NT2/D1 (cell line): Measurements from ENCODE around the gene UQCC2.

Source experiments
- DNase-seq: peaks from one replicate; pipeline ENCODE4 v3.0.0-alpha.2; 2011; ENCODE audit warnings: low read depth, low spot score
- H3K27me3 ChIP-seq: 2 replicates; pipeline ENCODE4 v1.6.0; 2011; ENCODE audit warnings: mild to moderate bottlenecking; ENCODE audit not compliant: insufficient read length, insufficient read depth
- H3K36me3 ChIP-seq: 2 replicates; pipeline ENCODE4 v1.6.1; 2011; ENCODE audit warnings: mild to moderate bottlenecking, low read length, mixed read lengths; ENCODE audit not compliant: insufficient read depth, insufficient read length
- H3K4me1 ChIP-seq: 2 replicates; pipeline ENCODE4 v1.5.1; 2011; ENCODE audit not compliant: insufficient read depth, insufficient read length
- H3K4me3 ChIP-seq: 2 replicates; pipeline ENCODE4 v1.5.1; 2011; ENCODE audit warnings: low read depth; ENCODE audit not compliant: insufficient read length
- H3K9ac ChIP-seq: 2 replicates; pipeline ENCODE4 v1.6.0; 2011; ENCODE audit warnings: low read depth; ENCODE audit not compliant: insufficient read length
- H3K9me3 ChIP-seq: 2 replicates; pipeline ENCODE4 v1.5.1; 2011; ENCODE audit warnings: mild to moderate bottlenecking, low read length; ENCODE audit not compliant: insufficient read depth
- SUZ12 ChIP-seq: IDR thresholded peaks from 2 replicates; pipeline ENCODE4 v1.6.1; 2011; ENCODE audit not compliant: insufficient read length, insufficient read depth; ENCODE audit errors: extremely low read depth
- YY1 ChIP-seq: IDR thresholded peaks from 2 replicates; pipeline ENCODE4 v1.6.1; 2011; ENCODE audit not compliant: insufficient read length, insufficient read depth
- ZNF274 ChIP-seq: IDR thresholded peaks from 2 replicates; pipeline ENCODE4 v1.6.1; 2011; ENCODE audit warnings: mild to moderate bottlenecking, low read depth, low read length

The UQCC2 gene

DNA sequence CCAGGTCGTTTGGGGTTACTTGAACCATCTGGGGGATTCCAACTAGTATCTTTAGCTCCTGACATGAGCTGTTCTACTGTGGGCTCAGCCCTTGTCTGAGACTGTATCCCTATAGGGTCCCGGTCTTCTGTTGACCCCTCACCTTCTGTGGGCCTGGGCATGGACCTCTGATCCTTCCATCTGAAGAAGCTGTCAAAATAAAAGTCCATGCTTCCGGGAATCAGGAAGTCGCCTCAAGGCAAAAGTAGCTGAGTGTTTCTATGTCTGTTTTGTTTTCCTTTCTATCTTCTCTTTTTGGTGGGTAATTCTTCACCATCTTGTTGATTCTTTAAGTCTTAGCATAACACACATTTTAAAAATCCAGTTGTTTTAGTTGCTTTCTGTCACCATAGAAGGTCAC, 60.1 kb downstream of the UQCC2 start:
- no peak overlapping the region for H3K9ac ChIP-seq
- H3K4me1 ChIP-seq: no peaks in the 10 kb centered on the region
- no peak for DNase-seq
- TF ChIP-seq ZNF274: no peak
- no peak for TF ChIP-seq YY1
- TF ChIP-seq SUZ12: no peak
- H3K36me3 ChIP-seq: no peaks in the 10 kb centered on the region
- no peaks in the 10 kb centered on the region for H3K27me3 ChIP-seq
- no peaks in the 10 kb centered on the region for H3K9me3 ChIP-seq
- H3K4me3 ChIP-seq: no peak overlapping the region
